Vagina (tissue), 2 donors: ENCODE measurements around the gene SPAG16.

Source experiments
- CTCF ChIP-seq, 3 experiments: fragments of 450-650 bp in 2 of 3; fragments of 200-600 bp in 1 of 3; sonication (generic) in 1 of 3; IDR thresholded peaks; one replicate each; pipeline ENCODE4 v1.5.1; 2017 to 2019; ENCODE audit warnings: antibody characterized with exemption in 3 of 3, mild to moderate bottlenecking in 2 of 3, moderate library complexity in 2 of 3
- POLR2A ChIP-seq, 2 donors: fragments of 450-650 bp; IDR thresholded peaks; one replicate each; pipeline ENCODE4 v1.6.1; 2017; ENCODE audit warnings: antibody characterized with exemption in 2 of 2, mild to moderate bottlenecking in 2 of 2, moderate library complexity in 2 of 2
- POLR2AphosphoS5 ChIP-seq, 2 donors: sonication (generic); formaldehyde crosslinking; IDR thresholded peaks; one replicate each; pipeline ENCODE4 v1.9.0; 2017; ENCODE audit warnings: antibody characterized with exemption in 2 of 2, mild to moderate bottlenecking in 2 of 2, low read depth in 1 of 2; ENCODE audit not compliant: insufficient read depth in 1 of 2

- TF ChIP-seq CTCF (IDR thresholded peaks at IDR 0.05) (no peak), POLR2AphosphoS5 (IDR thresholded peaks at IDR 0.05; ENCODE audit: insufficient read depth in 1 of 2, low read depth in 1 of 2) (no peak), POLR2A (IDR thresholded peaks at IDR 0.05) (no peak)
These were observed 482.2 kb downstream of the SPAG16 start for GRCh38 chr2:213766465-213766901.
